Ramos (cell line): ENCODE results near the gene PSMD11.
"Not testable (repeated sequence)": the region's sequence is repeated elsewhere in the genome, so short reads cannot be mapped to it uniquely, and the experiment has no call there.

Source experiments
- in situ Hi-C: fragments of 300-500 bp; cut with MboI; formaldehyde crosslinking; loops from one replicate; pipeline ENCODE4 v1.14.3; 2022; ENCODE audit warnings: low sequenced_read_pairs; ENCODE audit not compliant: unreplicated experiment

The PSMD11 gene

GRCh38 chr17:32444301-32445073 lies at the start of gene PSMD11:
Gene PSMD11, plus strand, starts transcription at chr17:32444510. Its CDS starts 14 bp downstream, at chr17:32444524.
- in situ Hi-C loops = no loop called here

DNA sequence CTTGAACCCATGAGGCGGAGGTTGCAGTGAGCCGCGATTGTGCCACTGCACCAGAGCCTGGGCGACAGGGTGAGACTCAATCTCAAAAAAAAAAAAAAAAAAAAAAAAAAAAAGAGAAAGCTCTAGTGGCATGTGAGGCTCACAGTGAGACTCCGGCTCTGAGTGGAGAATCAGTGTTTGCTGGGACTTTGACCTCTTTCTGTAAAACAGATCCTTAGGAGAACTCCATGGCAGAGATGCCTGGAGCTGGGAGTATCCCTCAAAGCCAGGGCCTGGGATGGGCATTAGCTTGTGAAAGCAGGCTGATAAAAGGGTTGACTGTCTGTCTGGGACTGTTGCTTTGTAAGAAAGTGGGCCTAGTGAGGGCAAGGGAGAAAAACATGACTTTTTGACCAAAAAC lies 48.0 kb upstream of the PSMD11 start:
- in situ Hi-C loops = no loop called here

DNA sequence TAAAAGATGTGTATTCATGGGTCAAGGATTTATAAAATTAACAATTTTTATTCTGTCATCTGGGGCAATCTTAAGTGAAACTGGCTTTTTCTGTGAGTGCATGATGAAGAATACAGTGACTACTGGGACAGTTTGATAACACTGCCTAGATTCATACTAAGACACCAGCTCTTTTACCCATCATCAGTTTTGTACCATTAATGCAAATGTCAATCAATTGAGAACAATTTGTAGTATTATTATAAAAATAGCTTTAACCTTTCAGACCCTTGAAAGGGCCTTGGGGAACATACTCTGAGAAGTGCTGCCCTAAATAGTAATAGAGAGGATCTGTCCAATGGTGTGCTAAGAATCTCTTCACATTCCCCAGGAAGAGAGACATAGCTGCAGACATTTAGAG lies 45.4 kb upstream of the PSMD11 start:
- in situ Hi-C loops = no loop called here

DNA sequence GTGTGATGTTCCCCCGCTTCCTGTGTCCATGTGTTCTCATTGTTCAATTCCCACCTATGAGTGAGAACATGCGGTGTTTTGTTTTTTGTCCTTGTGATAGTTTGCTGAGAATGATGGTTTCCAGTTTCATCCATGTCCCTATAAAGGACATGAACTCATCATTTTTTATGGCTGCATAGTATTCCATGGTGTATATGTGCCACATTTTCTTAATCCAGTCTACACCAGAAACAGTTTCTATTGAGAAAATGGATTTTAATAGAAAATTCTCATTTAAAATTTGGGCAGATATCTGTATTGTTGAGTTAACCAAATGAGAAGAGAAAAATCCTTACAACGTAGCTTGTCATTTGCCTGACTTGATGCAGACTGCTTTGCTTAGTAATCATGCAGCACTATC lies 34.2 kb upstream of the PSMD11 start:
- in situ Hi-C loops = not testable (repeated sequence)

- in situ Hi-C loops = no loop called here
Observed at GRCh38 chr17:32426894-32427293, 17.4 kb upstream of the PSMD11 start.

DNA sequence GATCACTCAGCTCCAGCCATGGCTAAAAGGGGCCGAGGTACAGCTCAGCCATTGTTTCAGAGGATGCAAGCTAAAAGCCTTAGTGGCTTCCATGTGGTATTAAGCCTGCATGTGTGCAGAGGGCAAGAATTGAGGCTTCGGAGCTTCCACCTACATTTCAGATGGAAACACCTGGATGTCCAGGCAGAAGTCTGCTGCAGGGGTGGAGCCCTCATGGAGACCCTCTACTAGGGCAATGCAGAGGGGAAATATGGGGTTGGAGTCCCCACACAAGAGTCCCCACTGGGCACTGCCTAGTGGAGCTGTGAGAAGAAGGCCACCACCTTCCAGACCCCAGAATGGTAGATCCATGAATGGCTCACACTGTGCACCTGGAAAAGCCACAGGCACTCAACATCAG lies 14.7 kb upstream of the PSMD11 start:
- in situ Hi-C loops = no loop called here

- in situ Hi-C loops = no loop called here
Observed at GRCh38 chr17:32440722-32441121, 3.6 kb upstream of the PSMD11 start.

DNA sequence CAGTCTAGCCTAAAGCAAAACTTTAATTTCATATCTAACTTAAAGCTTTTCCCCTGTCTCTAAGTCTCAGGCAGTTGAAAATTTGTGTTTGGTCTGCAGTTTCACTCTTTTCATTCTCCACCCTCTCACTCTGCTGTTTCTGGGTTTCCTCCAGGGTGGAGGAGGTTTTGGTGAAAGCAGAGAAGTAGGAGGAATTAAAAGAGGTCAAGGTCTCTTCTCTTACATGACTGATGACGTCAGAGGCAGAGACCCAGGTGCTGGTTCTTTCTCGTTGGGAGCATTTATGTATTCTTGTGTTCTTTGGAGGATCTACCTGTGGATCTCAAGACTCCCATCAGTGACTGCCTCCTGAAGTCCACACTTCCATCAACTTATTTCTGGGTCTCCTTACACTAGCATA lies 2.4 kb upstream of the PSMD11 start:
- in situ Hi-C loops = no loop called here

GRCh38 chr17:32443827-32444300 lies 446 bp upstream of the PSMD11 start:
- in situ Hi-C loops = no loop called here

DNA sequence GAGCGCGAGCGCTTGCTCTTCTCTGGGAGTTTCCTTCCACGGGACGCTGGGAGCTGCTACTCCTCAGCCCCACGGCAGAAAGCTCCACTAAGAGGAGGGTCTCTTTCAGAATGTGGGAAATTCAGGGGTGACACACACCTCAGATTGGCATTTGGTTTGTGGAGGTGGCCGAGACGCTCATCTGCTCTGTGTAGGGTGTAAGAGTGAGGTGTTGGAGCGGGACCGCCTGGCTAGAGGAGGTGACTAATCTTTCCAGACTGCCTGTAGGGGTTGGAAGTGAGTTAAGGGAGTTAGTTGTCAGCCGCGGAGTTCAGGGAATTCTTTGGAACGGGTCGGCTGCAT lies 735 bp downstream of the PSMD11 start:
- in situ Hi-C loops = no loop called here

DNA sequence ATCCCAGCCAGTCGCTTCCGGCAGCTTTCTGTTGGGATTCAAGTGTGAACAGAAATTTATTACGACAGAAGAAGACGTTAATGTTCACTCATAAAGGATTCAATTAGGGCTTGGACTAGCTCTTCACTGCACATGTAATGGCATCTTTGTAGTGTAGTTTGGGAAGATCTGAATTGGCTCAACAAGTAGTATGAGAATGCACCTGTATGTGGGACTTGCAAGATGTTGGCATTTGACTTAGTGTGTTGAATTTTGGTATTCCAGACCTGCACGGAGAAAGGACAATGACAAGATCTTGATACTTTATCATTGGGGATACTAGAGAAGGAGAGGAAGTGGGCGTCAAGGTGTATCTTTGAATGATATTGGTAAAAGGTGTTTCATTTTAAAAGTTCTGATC lies 1.2 kb downstream of the PSMD11 start:
- in situ Hi-C loops = no loop called here

DNA sequence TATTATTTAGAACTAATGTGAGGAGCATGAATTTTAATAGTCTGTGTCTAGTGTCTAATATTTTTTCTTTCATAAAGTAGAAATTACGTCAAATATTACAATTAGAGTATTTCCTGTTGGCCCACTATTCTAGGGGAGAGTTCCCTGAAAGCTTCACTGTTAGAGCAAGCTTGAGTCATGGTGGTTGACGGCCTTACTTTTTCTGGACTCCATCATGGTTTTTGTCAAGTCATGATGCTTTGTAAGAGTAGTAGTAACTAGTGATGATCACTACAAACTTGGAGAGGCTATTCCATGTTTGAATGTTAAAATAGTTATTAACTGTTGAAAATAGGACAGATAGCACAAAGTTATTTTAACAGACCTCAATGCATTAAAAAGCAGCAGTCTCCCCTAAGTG lies 1.7 kb downstream of the PSMD11 start:
- in situ Hi-C loops = no loop called here

- in situ Hi-C loops = no loop called here
Observed at GRCh38 chr17:32446949-32447348, 2.6 kb downstream of the PSMD11 start.

DNA sequence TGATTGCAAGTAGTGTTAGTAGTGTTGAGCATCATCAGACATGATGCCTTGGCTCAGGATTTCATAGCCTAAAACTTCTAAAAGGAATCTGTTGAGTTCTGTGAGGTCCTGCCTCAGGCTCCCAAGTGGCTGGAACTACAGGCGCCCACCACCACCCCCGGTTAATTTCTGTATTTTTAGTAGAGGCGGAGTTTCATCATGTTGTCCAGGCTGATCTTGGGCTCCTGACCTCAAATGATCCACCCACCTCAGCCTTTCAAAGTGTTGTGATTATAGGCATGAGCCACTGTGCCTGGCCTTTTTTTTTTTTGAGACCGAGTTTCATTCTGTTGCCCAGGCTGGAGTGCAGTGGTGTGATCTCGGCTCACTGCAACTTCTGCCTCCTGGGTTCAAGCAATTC lies 5.7 kb downstream of the PSMD11 start:
- in situ Hi-C loops = loop anchor here (10.0 kb wide), 1 partner anchor 305 kb away; no protein-coding TSS in a partner anchor

GRCh38 chr17:32450379-32450778 lies 6.1 kb downstream of the PSMD11 start:
- in situ Hi-C loops = loop anchor here (10.0 kb wide), 1 partner anchor 304 kb away; no protein-coding TSS in a partner anchor

- in situ Hi-C loops = loop anchor here (10.0 kb wide), 1 partner anchor 303 kb away; no protein-coding TSS in a partner anchor
Observed at GRCh38 chr17:32451879-32452278, 7.6 kb downstream of the PSMD11 start.

- in situ Hi-C loops = loop anchor here (10.0 kb wide), 1 partner anchor 303 kb away; no protein-coding TSS in a partner anchor
Observed at GRCh38 chr17:32452281-32452680, 8.0 kb downstream of the PSMD11 start.

DNA sequence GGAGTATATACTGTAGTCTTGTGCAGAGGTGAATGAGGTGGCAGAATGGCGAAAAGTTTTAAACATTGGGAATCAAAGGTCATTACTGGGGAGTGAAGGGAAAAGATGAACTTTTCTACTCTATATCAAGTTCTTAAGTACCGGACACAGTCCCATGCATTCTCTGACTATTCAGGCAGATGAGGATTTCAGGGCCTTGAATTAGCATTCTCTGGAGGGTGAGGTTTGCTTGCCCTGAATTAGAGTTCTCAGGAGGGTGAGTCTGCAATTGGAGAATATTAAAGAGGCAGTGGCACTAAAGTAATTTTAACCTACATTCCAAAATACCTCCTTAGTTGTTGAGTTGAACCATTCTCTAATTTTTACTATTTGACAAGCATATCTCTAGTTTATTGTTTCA lies 9.1 kb downstream of the PSMD11 start:
- in situ Hi-C loops = loop anchor here (10.0 kb wide), 1 partner anchor 301 kb away; no protein-coding TSS in a partner anchor

DNA sequence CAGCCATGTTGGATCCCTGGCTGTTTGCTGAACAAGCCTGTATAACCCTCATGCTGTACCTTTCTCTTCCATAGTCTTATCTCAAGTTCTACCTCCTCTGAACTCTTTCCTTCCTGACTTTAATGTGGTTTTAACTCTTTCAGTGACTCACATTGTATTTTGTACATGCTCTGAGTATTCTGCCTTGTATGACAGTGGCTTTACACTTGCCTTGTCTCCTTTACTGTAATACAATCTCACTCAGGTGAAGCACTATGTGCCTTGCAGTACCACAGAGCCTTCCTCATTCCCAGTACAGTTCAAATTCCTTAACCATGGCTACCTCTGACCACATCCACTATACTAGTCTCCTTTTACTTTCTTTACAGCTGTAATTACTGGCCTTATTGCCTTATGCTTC lies 14.1 kb downstream of the PSMD11 start:
- in situ Hi-C loops = loop anchor here (10.0 kb wide), 1 partner anchor 296 kb away; no protein-coding TSS in a partner anchor

- in situ Hi-C loops = no loop called here
Observed at GRCh38 chr17:32460054-32460453, 15.7 kb downstream of the PSMD11 start.

GRCh38 chr17:32461498-32461852 lies 17.2 kb downstream of the PSMD11 start:
- in situ Hi-C loops = no loop called here
